Uterus (tissue), 4 donors: ENCODE data around the gene TEPSIN. TPM values are rescaled to one million over a fixed set of nuclear protein-coding genes. Genes with fewer than 3 reads are reported as not detected.

Experiments
- DNase-seq, 2 donors: peaks; one replicate each; pipeline ENCODE4 v3.0.0-alpha.2; 2019 to 2020
- H3K27ac ChIP-seq, 2 donors: fragments of 200-600 bp; sonication (generic); 1 replicate in 1 of 2; 2 replicates in 1 of 2; pipeline ENCODE4 v1.5.1; 2016 to 2018
- H3K27me3 ChIP-seq, 2 donors: fragments of 200-600 bp; sonication (generic); one replicate each; pipeline ENCODE4 v1.5.1; 2018 to 2019; ENCODE audit warnings: control low read depth in 1 of 2
- H3K36me3 ChIP-seq, 2 donors: fragments of 200-600 bp; sonication (generic); one replicate each; pipeline ENCODE4 v1.5.1; 2019; ENCODE audit warnings: control low read depth in 1 of 2
- H3K4me1 ChIP-seq, 2 donors: fragments of 200-600 bp; sonication (generic); one replicate each; pipeline ENCODE4 v1.5.1; 2018 to 2019; ENCODE audit warnings: control low read depth in 1 of 2
- H3K4me3 ChIP-seq, 2 donors: fragments of 200-600 bp; sonication (generic); 1 replicate in 1 of 2; 2 replicates in 1 of 2; pipeline ENCODE4 v1.5.1; 2018 to 2019; ENCODE audit warnings: mild to moderate bottlenecking in 1 of 2
- H3K9me3 ChIP-seq, 2 donors: fragments of 200-600 bp; sonication (generic); one replicate each; pipeline ENCODE4 v1.5.1; 2019; ENCODE audit warnings: control low read depth in 1 of 2
- CTCF ChIP-seq, 4 experiments: fragments of 200-600 bp in 2 of 4; fragments of 450-650 bp in 2 of 4; sonication (generic) in 2 of 4; IDR thresholded peaks; one replicate each; pipeline ENCODE4 v1.5.1; 2016 to 2019; ENCODE audit warnings: antibody characterized with exemption in 4 of 4, mild to moderate bottlenecking in 2 of 4, moderate library complexity in 1 of 4
- POLR2A ChIP-seq, 2 donors: fragments of 450-650 bp; IDR thresholded peaks; one replicate each; pipeline ENCODE4 v1.6.1; 2016; ENCODE audit warnings: antibody characterized with exemption in 2 of 2, mild to moderate bottlenecking in 1 of 2, moderate library complexity in 1 of 2
- intact Hi-C: fragments of 100-400 bp; cut with DNase I; formaldehyde crosslinking; loops from one replicate; pipeline ENCODE4 v1.15.1; 2023; ENCODE audit warnings: low total_unique reads
- total RNA-seq, 4 donors: library from RNA; depleted of rRNA in 3 of 4; stranded (reverse); fragments of >200 nt in 3 of 4; gene quantifications; one replicate each; pipeline versions ENCODE4 v1.1.0 to v1.2.4, GENCODE V29; 2014 to 2023
- donor health status: DM: yes; HTN: yes; CAD: no.

TEPSIN gene
- total RNA-seq, 4 donors from 2014 or later, result 6.4 to 31.2 (median 22.6) TPM; not detected in 1

GRCh38 chr17:81187586-81188490, 51.0 kb downstream of the TEPSIN start:
- Histone ChIP-seq H3K4me3 (no peak overlapping the region), H3K4me1 (no peaks in the 10 kb centered on the region), H3K36me3 (no peaks in the 10 kb centered on the region), H3K27me3 (no peaks in the 10 kb centered on the region), H3K27ac (no peak overlapping the region), H3K9me3 (no peaks in the 10 kb centered on the region)
- TF ChIP-seq CTCF (IDR thresholded peaks at IDR 0.05) (no peak), POLR2A (IDR thresholded peaks at IDR 0.05) (no peak)
- DNase-seq, result no peak
- intact Hi-C loops, result no loop called here

- no peak for DNase-seq
- Histone ChIP-seq H3K36me3 (no peaks in the 10 kb centered on the region), H3K9me3 (no peaks in the 10 kb centered on the region), H3K27me3 (no peaks in the 10 kb centered on the region), H3K4me3 (no peak overlapping the region), H3K4me1 (no peaks in the 10 kb centered on the region), H3K27ac (no peak overlapping the region)
- TF ChIP-seq CTCF (IDR thresholded peaks at IDR 0.05) (no peak), POLR2A (IDR thresholded peaks at IDR 0.05) (no peak)
- intact Hi-C loops, result no loop called here
Observed at GRCh38 chr17:81187120-81187519, 51.7 kb downstream of the TEPSIN start.

- Histone ChIP-seq H3K27me3 (no peaks in the 10 kb centered on the region), H3K4me3 (no peak overlapping the region), H3K4me1 (no peaks in the 10 kb centered on the region), H3K27ac (no peak overlapping the region), H3K36me3 (no peaks in the 10 kb centered on the region), H3K9me3 (no peaks in the 10 kb centered on the region)
- DNase-seq, result no peak
- intact Hi-C loops, result no loop called here
- TF ChIP-seq CTCF (IDR thresholded peaks at IDR 0.05), result no peak
- TF ChIP-seq POLR2A (IDR thresholded peaks at IDR 0.05), result no peak
Observed at GRCh38 chr17:81186203-81186602, 52.7 kb downstream of the TEPSIN start.

GRCh38 chr17:81184555-81184954, 54.3 kb downstream of the TEPSIN start:
- TF ChIP-seq POLR2A (IDR thresholded peaks at IDR 0.05), result no peak
- no peak for TF ChIP-seq CTCF (IDR thresholded peaks at IDR 0.05)
- H3K27ac ChIP-seq, result no peak overlapping the region
- no peaks in the 10 kb centered on the region for H3K9me3 ChIP-seq
- no peak overlapping the region for H3K4me3 ChIP-seq
- H3K4me1 ChIP-seq, result no peaks in the 10 kb centered on the region
- DNase-seq, result no peak
- H3K27me3 ChIP-seq, result no peaks in the 10 kb centered on the region
- H3K36me3 ChIP-seq, result no peaks in the 10 kb centered on the region
- intact Hi-C loops, result no loop called here

GRCh38 chr17:81183807-81184206, 55.0 kb downstream of the TEPSIN start:
- DNase-seq, result no peak
- Histone ChIP-seq H3K4me1 (no peaks in the 10 kb centered on the region), H3K9me3 (no peaks in the 10 kb centered on the region), H3K36me3 (no peaks in the 10 kb centered on the region), H3K27me3 (no peaks in the 10 kb centered on the region), H3K4me3 (no peak overlapping the region), H3K27ac (no peak overlapping the region)
- intact Hi-C loops, result no loop called here
- TF ChIP-seq POLR2A (IDR thresholded peaks at IDR 0.05) (no peak), CTCF (IDR thresholded peaks at IDR 0.05) (no peak)
